ENCODE data around the gene PRDM16.

The PRDM16 gene

DNA sequence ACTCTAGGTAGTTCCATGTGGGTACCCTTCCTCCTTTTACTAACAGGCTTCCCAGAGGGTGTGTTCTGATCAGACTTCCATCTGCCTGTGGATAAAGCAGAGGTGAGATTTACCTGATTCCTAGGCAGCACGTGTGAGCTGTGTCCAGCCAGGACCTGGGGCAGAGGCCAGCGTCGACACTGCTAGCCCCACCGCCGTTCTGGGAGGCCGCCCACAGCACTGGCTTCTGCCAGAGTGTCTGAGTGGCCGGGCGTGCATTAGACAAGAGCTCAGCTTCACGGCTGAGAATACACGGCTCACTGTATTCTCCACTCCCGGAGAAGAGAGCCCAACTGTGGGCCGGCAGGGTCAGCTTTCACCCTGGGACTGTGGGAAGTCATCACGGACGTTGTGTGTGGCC, 82.5 kb downstream of the PRDM16 start:
- Mint-ChIP-seq H3K36me3 (no peaks in the 10 kb centered on the region), H3K9me3 (peaks cover 2 to 7% of the 10 kb centered on the region in 2 donors), H3K4me1 (no peaks in the 10 kb centered on the region), H3K27ac (no peak overlapping the region), H3K4me3 (no peak overlapping the region), H3K27me3 (peaks cover 22 to 52% of the 10 kb centered on the region in 2 donors)
- no peak for ATAC-seq (replicated peaks)
- no peak for DNase-seq

DNA sequence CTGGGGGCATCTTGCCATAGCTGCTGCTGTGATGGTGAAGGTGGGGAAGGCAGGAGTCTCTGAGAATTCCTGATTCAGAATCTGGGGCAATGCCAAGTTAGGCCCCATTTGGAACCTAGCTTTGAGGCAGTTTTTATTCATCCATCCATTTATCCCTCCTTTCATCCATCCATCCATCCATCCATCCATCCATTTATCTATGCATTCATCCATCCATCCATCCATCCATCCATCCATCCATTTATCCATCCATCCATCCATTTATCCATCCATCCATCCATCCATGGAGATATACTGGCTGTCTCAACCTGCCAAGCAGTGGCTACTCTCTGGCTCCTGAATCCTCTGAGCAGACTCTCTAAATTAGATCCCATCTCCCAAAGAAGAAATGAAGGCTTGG, 83.1 kb downstream of the PRDM16 start:
- H3K4me3 Mint-ChIP-seq = no peak overlapping the region

DNA sequence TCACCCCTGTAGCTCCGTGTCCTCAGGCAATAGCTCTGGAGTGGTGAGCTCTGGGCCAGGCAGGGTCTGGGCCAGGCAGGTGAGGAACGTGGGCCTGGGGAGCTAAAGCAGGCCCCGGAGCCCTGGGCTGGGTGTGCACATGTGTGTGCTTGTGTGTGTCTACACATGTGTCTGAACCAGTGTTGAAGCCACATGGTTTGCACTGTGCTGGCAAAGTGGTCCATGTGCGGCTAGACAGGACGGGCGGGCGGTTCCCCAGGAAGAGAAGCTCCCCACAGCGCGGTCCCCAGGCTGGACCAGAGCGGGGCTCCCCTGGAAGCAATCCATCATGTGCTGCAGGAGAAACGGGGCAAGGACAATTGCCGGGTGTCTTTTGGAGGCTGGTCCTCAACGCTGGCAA, 84.2 kb downstream of the PRDM16 start:
- Mint-ChIP-seq H3K36me3 (no peaks in the 10 kb centered on the region), H3K4me3 (no peak overlapping the region), H3K27ac (no peak overlapping the region), H3K9me3 (no peaks in the 10 kb centered on the region), H3K4me1 (no peaks in the 10 kb centered on the region), H3K27me3 (peaks cover 31 to 68% of the 10 kb centered on the region in 2 donors)
- DNase-seq (no peak), ATAC-seq (replicated peaks) (no peak)

More for the DNA sequence above, 83.1 kb downstream of the PRDM16 start:
- Mint-ChIP-seq H3K9me3 (no peaks in the 10 kb centered on the region), H3K27me3 (peaks cover 22 to 59% of the 10 kb centered on the region in 2 donors), H3K27ac (no peak overlapping the region), H3K4me1 (no peaks in the 10 kb centered on the region), H3K36me3 (no peaks in the 10 kb centered on the region)
- no peak for DNase-seq
- ATAC-seq (replicated peaks) = no peak

DNA sequence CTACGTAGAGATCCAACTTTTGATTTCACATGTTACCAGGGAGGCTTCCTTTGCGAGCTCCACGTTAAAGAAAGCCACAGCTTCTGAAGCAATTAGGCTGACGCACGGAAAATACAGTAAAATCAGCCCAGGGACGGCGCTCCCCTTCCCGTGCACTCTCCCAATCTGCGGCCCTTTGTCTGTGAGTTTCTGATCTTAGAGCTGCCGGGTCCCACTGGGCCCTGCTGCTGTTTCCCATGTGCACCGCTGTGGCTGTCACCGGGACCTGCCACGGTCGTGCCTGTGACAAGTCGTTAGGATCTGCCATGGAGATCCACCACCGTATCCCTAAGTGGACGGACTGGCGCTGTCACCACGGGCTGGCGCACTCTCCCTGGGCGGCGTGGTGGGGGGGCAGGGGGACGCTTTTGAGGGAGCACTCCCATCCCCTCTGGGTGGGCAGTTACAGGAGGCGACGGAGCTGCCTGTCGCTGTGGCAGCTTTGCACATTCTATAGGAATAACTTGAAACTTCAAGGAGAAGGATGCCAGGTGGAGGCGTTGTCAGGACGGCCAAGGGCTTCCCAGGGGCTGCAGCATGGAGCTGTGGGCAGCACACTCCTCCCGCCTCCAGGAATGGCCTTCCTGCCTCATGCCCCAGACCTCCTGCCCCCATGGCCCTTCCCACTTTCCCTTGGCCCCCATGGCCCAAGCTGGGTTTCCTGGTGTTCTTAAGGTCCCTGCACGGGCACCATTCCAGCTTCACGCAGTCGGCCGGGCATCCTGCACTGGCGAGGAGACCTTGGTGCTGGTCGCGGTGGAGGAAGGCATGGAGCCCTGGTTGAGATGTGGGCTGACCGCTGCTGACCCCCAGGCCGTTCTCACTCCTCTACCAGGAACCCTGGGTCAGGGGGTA, 85.1 kb downstream of the PRDM16 start:
- H3K4me3 Mint-ChIP-seq = no peak overlapping the region
- H3K36me3 Mint-ChIP-seq = no peaks in the 10 kb centered on the region
- no peaks in the 10 kb centered on the region for H3K9me3 Mint-ChIP-seq
- ATAC-seq (replicated peaks) (no peak), DNase-seq (no peak)
- H3K27ac Mint-ChIP-seq = no peak overlapping the region
- no peaks in the 10 kb centered on the region for H3K4me1 Mint-ChIP-seq
- peaks cover 31 to 77% of the 10 kb centered on the region in 2 donors for H3K27me3 Mint-ChIP-seq

DNA sequence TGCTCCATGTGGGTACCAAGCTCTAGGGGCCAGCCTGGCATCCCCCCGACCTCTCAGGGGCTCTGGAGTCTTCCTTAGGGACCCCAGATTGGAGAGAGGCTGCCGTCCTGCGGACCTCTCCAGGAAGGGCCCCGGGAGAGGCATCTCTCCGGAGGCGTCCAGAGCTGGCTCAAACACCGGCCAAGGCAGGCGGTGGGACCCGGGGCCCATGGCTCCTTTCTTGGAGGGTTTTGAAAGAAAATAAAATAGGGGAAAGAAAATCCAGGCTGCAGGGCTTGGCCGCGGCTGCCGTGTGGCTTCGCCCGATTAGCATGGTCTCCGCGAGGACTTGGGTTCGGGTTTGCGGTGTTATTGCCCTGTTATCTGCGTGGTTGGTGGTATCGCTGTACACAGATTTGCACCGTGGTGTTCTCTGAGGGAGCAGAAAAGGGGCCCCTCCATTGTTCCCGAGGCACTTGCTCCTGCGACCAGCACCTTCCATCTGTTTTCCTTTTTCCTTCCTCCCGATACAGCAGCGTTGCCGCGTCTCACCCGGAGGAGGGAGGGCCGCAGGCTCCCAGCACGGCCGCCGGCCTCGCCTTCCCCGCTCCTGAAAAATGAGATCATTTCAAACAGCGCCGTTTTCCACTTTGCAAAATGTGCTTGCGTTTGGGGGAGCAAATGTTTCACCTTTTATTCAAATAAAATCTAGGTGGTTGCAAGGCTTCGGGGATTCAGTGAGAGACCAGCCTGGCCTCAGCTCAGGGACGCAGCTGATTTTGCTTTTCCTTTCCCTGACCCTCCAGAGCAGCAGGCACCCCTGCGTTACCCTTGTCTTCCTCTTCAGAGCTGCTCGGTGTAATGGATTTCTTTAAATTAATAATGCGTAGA, 86.3 kb downstream of the PRDM16 start:
- Mint-ChIP-seq H3K9me3 (no peaks in the 10 kb centered on the region), H3K4me3 (no peak overlapping the region), H3K4me1 (no peaks in the 10 kb centered on the region), H3K27me3 (peaks cover 35 to 85% of the 10 kb centered on the region in 2 donors), H3K27ac (no peak overlapping the region), H3K36me3 (no peaks in the 10 kb centered on the region)
- DNase-seq = no peak
- no peak for ATAC-seq (replicated peaks)

DNA sequence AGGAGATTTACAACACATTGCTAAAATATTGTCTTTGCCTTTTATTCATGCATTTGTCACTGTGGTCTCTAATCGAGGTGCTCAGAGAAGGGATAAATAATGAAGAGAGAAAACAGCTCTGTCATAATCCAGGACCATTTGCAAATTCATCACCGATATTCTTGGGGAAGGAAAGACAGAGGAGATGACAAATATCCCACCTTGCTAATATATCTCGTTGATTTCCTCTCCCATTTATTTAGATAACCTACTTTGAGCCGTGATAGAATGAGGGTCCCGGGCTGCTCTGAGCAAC, 86.9 kb downstream of the PRDM16 start:
- Mint-ChIP-seq H3K36me3 (no peaks in the 10 kb centered on the region), H3K27me3 (peaks cover 36 to 91% of the 10 kb centered on the region in 2 donors), H3K27ac (no peak overlapping the region), H3K4me3 (no peak overlapping the region), H3K4me1 (peaks cover under 1 to 2% of the 10 kb centered on the region in 2 donors), H3K9me3 (no peaks in the 10 kb centered on the region)
- DNase-seq = no peak
- no peak for ATAC-seq (replicated peaks)

DNA sequence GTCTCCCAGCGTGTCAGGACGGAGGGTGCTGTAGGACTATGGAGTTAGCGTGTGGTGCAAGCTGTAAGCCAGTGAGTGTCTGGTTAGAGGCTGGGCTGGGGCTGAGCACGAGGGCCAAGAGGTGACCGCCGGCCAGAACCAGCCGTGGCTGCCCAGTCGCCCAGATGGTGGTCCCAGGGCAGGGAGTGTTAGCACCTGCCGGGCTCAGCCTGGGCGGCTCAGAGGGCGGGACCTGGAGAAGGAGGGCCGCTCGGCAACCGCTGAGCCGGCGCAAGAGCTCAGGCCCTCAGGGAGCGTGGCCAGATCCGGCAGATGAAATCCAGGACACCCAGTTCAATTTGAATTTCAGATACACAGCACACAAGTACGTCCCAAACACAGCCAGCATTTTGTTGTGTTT, 87.9 kb downstream of the PRDM16 start:
- Mint-ChIP-seq H3K4me1 (peaks cover 4 to 9% of the 10 kb centered on the region in 2 donors), H3K9me3 (no peaks in the 10 kb centered on the region), H3K36me3 (no peaks in the 10 kb centered on the region), H3K27ac (no peak overlapping the region), H3K4me3 (no peak overlapping the region), H3K27me3 (peaks cover 36 to 93% of the 10 kb centered on the region in 2 donors)
- no peak for DNase-seq
- ATAC-seq (replicated peaks) = no peak

DNA sequence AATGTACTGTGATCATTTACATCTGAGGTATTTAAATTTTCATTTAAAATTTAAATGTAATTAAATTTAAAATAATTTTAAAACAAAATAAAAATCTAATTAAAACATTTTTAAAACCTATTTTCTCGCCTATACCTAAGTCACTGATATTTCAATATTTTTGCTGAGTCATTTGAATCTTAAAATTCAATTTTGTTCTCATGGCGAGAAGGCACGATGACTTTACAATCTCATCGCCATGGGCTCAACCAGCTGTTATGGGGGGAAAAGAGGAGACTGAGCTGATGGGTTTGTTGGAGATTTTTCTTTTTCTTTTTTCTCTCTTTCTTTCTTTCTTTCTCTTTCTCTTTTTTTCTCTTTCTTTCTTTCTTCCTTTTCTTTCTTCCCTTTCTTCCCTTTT, 89.3 kb downstream of the PRDM16 start:
- Mint-ChIP-seq H3K27me3 (peaks cover 38 to 87% of the 10 kb centered on the region in 2 donors), H3K4me1 (peaks cover 4 to 9% of the 10 kb centered on the region in 2 donors), H3K4me3 (no peak overlapping the region), H3K27ac (no peak overlapping the region), H3K9me3 (no peaks in the 10 kb centered on the region), H3K36me3 (no peaks in the 10 kb centered on the region)
- ATAC-seq (replicated peaks) (no peak), DNase-seq (no peak)

DNA sequence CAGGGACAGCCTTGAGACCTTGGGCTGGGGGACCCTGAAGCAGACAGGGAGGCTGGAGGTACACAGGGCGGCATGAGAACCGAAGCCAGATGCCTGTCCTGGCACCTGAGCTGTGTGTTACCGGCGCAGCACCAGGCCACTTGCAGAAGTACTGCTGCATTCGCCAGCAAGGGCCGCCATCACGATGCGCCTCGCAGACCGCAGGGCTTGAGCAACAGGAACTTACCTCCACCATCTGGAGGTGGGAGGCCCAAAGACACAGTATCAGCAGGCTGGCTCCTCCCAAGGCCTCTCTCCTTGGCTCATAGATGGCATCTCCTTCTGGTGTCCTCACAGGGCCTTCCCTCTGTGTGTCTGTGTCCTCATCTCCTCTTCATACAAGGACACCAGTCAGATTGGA, 90.1 kb downstream of the PRDM16 start:
- H3K4me3 Mint-ChIP-seq = no peak overlapping the region
- peaks cover 42 to 80% of the 10 kb centered on the region in 2 donors for H3K27me3 Mint-ChIP-seq
- H3K4me1 Mint-ChIP-seq = peaks cover 4 to 9% of the 10 kb centered on the region in 2 donors
- ATAC-seq (replicated peaks) = no peak
- no peak overlapping the region for H3K27ac Mint-ChIP-seq
- DNase-seq = no peak
- H3K9me3 Mint-ChIP-seq = no peaks in the 10 kb centered on the region
- H3K36me3 Mint-ChIP-seq = no peaks in the 10 kb centered on the region

DNA sequence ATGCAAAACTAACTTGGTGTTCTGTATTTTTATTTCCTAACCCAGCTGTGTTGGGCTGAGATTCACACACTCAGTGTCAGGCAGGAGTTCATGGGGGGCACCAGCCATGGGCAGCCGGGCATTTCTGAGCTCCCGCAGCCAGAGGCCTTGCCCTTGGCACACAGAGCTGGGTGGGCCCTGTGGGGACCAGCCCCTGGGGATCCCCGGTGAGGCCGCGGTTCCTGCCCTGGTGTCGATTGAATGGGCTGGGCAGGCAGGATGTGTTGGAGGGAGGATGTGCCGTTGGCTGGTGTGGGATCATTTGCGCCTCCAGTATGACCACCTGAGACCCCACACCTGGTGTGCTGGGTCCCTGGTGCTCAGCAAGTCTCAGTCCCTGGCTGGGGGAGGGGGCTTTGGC, 91.0 kb downstream of the PRDM16 start:
- ATAC-seq (replicated peaks) (no peak), DNase-seq (no peak)
- Mint-ChIP-seq H3K4me1 (peaks cover 6 to 9% of the 10 kb centered on the region in 2 donors), H3K27me3 (peaks cover 42 to 72% of the 10 kb centered on the region in 2 donors), H3K4me3 (no peak overlapping the region), H3K9me3 (no peaks in the 10 kb centered on the region), H3K36me3 (no peaks in the 10 kb centered on the region), H3K27ac (no peak overlapping the region)

DNA sequence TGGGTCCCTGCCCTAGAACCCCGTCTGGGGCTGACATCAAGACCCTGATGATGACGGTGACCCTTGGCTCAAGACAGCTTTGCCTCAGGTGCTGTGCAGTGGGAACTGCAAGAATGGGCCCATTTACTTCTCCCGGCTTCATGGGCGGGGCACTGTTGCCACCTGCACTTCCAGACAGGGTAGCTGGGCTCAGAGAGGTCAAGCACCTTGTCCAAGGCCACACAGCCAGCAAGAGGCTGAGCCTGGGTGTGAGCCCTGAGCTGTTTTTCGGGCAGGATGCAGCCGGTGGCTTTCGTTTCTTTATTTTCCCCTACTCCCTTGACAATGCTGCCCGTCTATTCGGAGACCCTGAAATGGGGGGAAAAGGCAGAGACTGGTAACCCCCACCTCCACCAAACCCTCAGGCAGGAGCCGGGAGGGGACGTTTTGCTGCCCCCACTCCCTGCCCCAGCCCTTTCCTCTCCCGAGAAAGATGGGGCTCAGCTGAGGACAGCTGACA, 91.7 kb downstream of the PRDM16 start:
- DNase-seq = no peak
- Mint-ChIP-seq H3K4me1 (peaks cover 6 to 9% of the 10 kb centered on the region in 2 donors), H3K36me3 (no peaks in the 10 kb centered on the region), H3K9me3 (no peaks in the 10 kb centered on the region), H3K27ac (peak overlapping the region; percentile 37), H3K27me3 (peaks cover 35 to 65% of the 10 kb centered on the region in 2 donors), H3K4me3 (peak overlapping the region in 1 of 2 donors; percentile 32)
- ATAC-seq (replicated peaks) = peak in 1 of 2 donors; percentile 14

DNA sequence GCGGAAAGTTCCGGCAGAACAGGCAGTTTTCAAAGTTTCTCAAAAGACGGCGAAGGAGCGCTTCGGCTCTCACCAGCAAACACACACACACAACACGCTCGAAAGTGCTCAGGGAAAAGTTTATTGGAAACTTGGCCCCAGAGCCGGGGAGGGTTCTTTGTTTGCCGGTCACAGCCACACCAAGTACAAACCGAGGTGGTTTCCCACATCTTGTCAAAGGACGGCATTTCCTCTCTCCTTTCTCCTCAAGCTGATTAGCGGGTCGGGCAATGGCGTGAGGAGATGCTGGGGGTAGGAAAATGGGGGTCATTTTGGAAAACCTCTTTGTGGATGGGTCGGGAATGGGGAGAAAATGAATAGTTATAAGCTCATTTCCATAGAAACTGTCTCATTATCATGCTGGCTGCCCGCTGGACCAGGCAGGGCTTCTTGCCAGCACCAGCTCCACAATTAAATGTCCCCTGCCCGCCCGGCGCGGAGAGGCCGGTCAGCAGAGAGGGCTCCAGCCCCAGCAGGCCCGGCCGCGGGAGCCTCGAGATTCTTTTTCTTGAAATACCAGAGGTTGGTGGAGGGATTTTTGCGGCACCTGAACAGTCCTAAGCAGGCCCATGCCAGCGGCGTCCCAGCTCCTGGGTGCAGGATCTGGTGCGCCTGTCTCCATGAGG, 92.3 kb downstream of the PRDM16 start:
- Mint-ChIP-seq H3K27me3 (peaks cover 29 to 58% of the 10 kb centered on the region in 2 donors), H3K4me3 (peak overlapping the region in 1 of 2 donors; percentile 32), H3K4me1 (peaks cover 6 to 9% of the 10 kb centered on the region in 2 donors), H3K27ac (peak overlapping the region; percentile 37), H3K9me3 (no peaks in the 10 kb centered on the region), H3K36me3 (no peaks in the 10 kb centered on the region)
- DNase-seq (no peak), ATAC-seq (replicated peaks) (peak in 1 of 2 donors; percentile 47)

DNA sequence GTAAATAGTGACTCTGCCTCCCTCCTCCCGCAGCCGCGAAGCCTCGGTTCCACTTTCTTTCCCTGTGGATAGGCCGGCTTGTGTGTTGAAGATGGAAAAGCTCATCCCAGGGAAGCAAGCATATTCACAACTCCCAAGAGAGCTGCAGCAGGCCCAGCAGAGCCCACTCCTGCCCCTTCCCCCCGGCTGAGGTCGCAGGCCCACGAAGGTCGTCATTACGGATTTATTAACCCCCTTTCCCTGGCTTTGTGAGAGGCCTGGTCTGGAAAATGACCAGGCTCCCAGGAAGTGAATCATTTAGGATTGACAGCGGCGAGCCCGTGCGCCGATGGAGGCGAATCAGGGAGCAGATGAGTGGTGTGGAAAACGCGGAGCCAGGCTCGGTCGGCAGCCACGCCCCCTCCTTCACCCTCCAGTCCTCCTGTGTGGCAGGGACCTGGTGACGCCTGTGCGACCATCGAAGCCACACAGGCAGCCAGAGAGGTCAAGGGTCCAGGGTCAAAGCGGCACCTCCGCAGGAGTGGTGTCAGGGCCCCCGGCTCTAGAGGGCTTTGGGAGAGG, 93.4 kb downstream of the PRDM16 start:
- Mint-ChIP-seq H3K9me3 (no peaks in the 10 kb centered on the region), H3K27me3 (peaks cover 27 to 48% of the 10 kb centered on the region in 2 donors), H3K4me1 (peaks cover 6 to 9% of the 10 kb centered on the region in 2 donors), H3K36me3 (no peaks in the 10 kb centered on the region), H3K27ac (no peak overlapping the region), H3K4me3 (no peak overlapping the region)
- no peak for DNase-seq
- no peak for ATAC-seq (replicated peaks)

DNA sequence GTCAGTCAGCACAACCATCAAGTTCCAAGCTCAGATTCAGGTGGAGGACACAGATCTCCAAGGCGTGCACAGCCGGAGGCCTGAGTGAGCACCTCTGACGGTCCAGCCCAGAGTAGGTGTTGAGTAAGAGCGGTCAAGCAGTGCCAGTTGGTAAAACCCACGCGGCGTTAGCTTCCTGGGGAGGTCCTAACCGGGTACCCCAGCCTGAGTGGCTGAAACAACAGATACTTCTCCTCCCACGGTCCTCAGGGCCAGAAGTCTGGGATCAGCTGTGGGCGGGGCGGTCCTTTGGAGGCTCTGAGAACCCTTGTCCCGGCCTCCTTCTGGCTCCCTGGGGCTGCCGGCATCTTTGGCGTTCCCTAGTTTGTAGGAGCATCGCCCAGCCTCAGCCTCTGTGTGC, 94.4 kb downstream of the PRDM16 start:
- Mint-ChIP-seq H3K27ac (no peak overlapping the region), H3K9me3 (no peaks in the 10 kb centered on the region), H3K36me3 (no peaks in the 10 kb centered on the region), H3K27me3 (peaks cover 20 to 40% of the 10 kb centered on the region in 2 donors), H3K4me1 (peaks cover 6 to 9% of the 10 kb centered on the region in 2 donors), H3K4me3 (no peak overlapping the region)
- DNase-seq (no peak), ATAC-seq (replicated peaks) (no peak)

Data from stimulated activated naive B cell treated with anti-CD40 and anti-IgM and Interleukin-4, amounts not matched to agents 10 μg/mL and 1 μg/mL and 100 μg/mL, for 72 hours (primary cell).